GM06990 (cell line): ENCODE results near the gene WRNIP1.

ENCODE experiments used
- DNase-seq: peaks from one replicate; pipeline ENCODE4 v3.0.0-alpha.2; 2011; ENCODE audit not compliant: insufficient read length; ENCODE audit errors: extremely low read depth
- H3K27me3 ChIP-seq: replicated peaks from 2 replicates; pipeline ENCODE4 v1.6.0; 2011; ENCODE audit warnings: low read length; ENCODE audit not compliant: control insufficient read depth, insufficient read depth
- H3K36me3 ChIP-seq: 2 replicates; pipeline ENCODE4 v1.5.1; 2011; ENCODE audit warnings: low read length; ENCODE audit not compliant: control insufficient read depth, insufficient read depth
- H3K4me3 ChIP-seq: replicated peaks from 2 replicates; pipeline ENCODE4 v1.5.1; 2011; ENCODE audit warnings: low read depth, mild to moderate bottlenecking, control low read depth, low read length
- CTCF ChIP-seq: IDR thresholded peaks from 2 replicates; pipeline ENCODE4 v1.5.1; 2011; ENCODE audit warnings: low read length, control low read depth, mild to moderate bottlenecking, inconsistent platforms; ENCODE audit not compliant: insufficient read depth, poor library complexity, severe bottlenecking

Gene WRNIP1

GRCh38 chr6:2831392-2831791 lies 66.2 kb downstream of the WRNIP1 start:
- no peak for DNase-seq
- TF ChIP-seq CTCF = no peak
- H3K27me3 ChIP-seq = no peaks in the 10 kb centered on the region; the same call in 1 of the 2 replicates
- no peaks in the 10 kb centered on the region for H3K36me3 ChIP-seq
- no peak overlapping the region for H3K4me3 ChIP-seq

- TF ChIP-seq CTCF = no peak
- H3K4me3 ChIP-seq = no peak overlapping the region
- DNase-seq = no peak
- H3K27me3 ChIP-seq = no peaks in the 10 kb centered on the region; the same call in 1 of the 2 replicates
- H3K36me3 ChIP-seq = no peaks in the 10 kb centered on the region
Observed at GRCh38 chr6:2834262-2834661, 69.1 kb downstream of the WRNIP1 start.
